ENCODE data around the gene ACTR10.

Gene ACTR10

GRCh38 chr14:58166005-58166983, 33.7 kb upstream of the ACTR10 start:
- peak; percentile 21 for DNase-seq (ENCODE audit: low read depth)
- TF ChIP-seq, protein P1, sequence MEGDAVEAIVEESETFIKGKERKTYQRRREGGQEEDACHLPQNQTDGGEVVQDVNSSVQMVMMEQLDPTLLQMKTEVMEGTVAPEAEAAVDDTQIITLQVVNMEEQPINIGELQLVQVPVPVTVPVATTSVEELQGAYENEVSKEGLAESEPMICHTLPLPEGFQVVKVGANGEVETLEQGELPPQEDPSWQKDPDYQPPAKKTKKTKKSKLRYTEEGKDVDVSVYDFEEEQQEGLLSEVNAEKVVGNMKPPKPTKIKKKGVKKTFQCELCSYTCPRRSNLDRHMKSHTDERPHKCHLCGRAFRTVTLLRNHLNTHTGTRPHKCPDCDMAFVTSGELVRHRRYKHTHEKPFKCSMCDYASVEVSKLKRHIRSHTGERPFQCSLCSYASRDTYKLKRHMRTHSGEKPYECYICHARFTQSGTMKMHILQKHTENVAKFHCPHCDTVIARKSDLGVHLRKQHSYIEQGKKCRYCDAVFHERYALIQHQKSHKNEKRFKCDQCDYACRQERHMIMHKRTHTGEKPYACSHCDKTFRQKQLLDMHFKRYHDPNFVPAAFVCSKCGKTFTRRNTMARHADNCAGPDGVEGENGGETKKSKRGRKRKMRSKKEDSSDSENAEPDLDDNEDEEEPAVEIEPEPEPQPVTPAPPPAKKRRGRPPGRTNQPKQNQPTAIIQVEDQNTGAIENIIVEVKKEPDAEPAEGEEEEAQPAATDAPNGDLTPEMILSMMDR (IDR thresholded peaks at IDR 0.05; ENCODE audit: low read depth, low read length, missing control alignments), result peak; percentile 95

DNA sequence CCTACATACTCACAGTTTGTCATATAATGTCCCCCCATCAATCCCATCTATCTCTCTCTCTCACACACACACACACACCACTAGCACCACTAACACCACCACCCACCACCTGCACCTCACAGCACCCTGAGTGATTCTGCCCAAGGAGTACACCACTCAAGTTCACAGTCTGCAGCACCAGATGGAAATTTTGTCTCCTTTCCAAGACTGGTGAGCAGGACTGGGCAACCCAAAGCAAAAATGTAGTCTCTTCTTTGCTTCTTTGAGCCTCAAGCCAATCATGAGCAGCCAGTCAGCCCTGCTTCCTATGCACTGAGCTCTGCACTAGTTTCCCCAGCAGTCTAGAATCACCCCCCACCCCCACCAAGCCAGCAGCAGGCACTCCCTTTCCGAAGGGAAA, 32.9 kb upstream of the ACTR10 start:
- no peak overlapping the region for H3K4me3 ChIP-seq (ENCODE audit: low read depth, low read length)
- TF ChIP-seq, protein P1 (IDR thresholded peaks at IDR 0.05; ENCODE audit: low read depth, low read length, missing control alignments), result no peak
- DNase-seq (ENCODE audit: low read depth), result no peak

More at GRCh38 chr14:58166005-58166983, 33.7 kb upstream of the ACTR10 start:
- no peak overlapping the region for H3K4me3 ChIP-seq (ENCODE audit: low read depth, low read length)

- H3K4me3 ChIP-seq (ENCODE audit: low read depth, low read length), result no peak overlapping the region
- TF ChIP-seq, protein P1 (IDR thresholded peaks at IDR 0.05; ENCODE audit: low read depth, low read length, missing control alignments), result no peak
- no peak for DNase-seq (ENCODE audit: low read depth)
These were observed 32.1 kb upstream of the ACTR10 start for GRCh38 chr14:58167891-58168290.

- no peak for DNase-seq (ENCODE audit: low read depth)
- H3K4me3 ChIP-seq (ENCODE audit: low read depth, low read length), result no peak overlapping the region
- TF ChIP-seq, protein P1 (IDR thresholded peaks at IDR 0.05; ENCODE audit: low read depth, low read length, missing control alignments), result no peak
These were observed 28.9 kb upstream of the ACTR10 start for GRCh38 chr14:58171090-58171489.

DNA sequence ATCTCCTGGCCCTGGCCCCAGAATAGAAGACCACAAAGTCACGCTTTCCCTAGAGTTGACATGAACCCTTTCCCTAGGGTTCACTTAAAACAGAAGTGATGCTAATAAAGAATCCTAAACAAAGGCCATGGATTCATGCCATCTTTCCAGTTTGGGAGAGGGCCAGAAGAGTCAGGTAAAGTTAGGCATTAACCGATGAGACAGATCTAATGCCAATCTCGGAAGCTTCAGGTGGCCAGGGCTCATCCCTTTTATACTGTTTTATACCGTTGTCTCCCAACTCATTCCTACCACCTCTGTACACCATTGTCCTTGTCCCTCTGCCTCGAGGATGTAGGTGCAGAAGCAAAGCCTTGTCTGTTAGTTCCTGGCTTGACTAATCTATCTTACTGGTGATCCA, 22.8 kb upstream of the ACTR10 start:
- H3K4me3 ChIP-seq (ENCODE audit: low read depth, low read length), result no peak overlapping the region
- TF ChIP-seq, protein P1 (IDR thresholded peaks at IDR 0.05; ENCODE audit: low read depth, low read length, missing control alignments), result no peak
- no peak for DNase-seq (ENCODE audit: low read depth)

- TF ChIP-seq, protein P1 (IDR thresholded peaks at IDR 0.05; ENCODE audit: low read depth, low read length, missing control alignments), result no peak
- no peak overlapping the region for H3K4me3 ChIP-seq (ENCODE audit: low read depth, low read length)
- no peak for DNase-seq (ENCODE audit: low read depth)
These were observed 10.8 kb upstream of the ACTR10 start for GRCh38 chr14:58189176-58189575.
